ENCODE data around the gene PADI3.

DNA sequence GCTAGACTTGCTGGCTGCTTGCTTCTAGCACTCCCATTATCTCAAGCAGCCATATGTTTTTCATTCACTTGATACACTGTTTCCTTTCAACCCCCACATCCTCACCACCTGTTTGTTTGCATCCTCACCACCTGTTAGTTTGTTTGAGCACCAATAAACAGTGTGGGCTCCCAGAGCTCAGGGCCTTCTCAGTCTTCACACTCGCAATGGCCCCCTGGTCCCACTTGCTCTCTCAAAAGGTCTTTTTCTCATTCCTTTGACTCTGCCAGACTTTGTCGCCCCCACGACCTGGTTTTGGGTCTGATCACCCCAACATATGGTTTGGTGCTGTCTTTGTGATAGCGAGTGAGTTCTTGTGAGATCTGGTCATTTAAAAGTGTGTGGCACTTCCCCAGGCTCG, 52.9 kb downstream of the PADI3 start:
- TF ChIP-seq POLR2A (IDR thresholded peaks at IDR 0.05; ENCODE audit: low read depth) (no peak), EP300 (IDR thresholded peaks at IDR 0.05) (no peak), POLR2AphosphoS5 (IDR thresholded peaks at IDR 0.05) (no peak)
- TF ChIP-seq, protein P1, sequence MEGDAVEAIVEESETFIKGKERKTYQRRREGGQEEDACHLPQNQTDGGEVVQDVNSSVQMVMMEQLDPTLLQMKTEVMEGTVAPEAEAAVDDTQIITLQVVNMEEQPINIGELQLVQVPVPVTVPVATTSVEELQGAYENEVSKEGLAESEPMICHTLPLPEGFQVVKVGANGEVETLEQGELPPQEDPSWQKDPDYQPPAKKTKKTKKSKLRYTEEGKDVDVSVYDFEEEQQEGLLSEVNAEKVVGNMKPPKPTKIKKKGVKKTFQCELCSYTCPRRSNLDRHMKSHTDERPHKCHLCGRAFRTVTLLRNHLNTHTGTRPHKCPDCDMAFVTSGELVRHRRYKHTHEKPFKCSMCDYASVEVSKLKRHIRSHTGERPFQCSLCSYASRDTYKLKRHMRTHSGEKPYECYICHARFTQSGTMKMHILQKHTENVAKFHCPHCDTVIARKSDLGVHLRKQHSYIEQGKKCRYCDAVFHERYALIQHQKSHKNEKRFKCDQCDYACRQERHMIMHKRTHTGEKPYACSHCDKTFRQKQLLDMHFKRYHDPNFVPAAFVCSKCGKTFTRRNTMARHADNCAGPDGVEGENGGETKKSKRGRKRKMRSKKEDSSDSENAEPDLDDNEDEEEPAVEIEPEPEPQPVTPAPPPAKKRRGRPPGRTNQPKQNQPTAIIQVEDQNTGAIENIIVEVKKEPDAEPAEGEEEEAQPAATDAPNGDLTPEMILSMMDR (IDR thresholded peaks at IDR 0.05): no peak
